Measurements from ENCODE around the gene SYCP2. TPM values are rescaled to one million over a fixed set of nuclear protein-coding genes. Genes with fewer than 3 reads are reported as not detected.

Gene SYCP2
- total and polyA plus RNA-seq, 2 of the 8 experiments (the other 6 are each of a cell fraction or from before 2014, with no cell fraction given): 0.02 to 0.50 TPM

GRCh38 chr20:59976156-59976782 lies 42.8 kb upstream of the SYCP2 start:
- Histone ChIP-seq H2AK5ac (ENCODE audit: low read depth, low read length) (no peak overlapping the region), H3K4ac (replicated peaks; ENCODE audit: insufficient read length, low read depth, low read length) (no peak overlapping the region), H3K14ac (ENCODE audit: insufficient read length) (no peak overlapping the region), H3K4me2 (ENCODE audit: insufficient read depth in 1 of 2, low read depth in 2 of 2, low read length in 2 of 2) (no peak overlapping the region), H3K79me2 (ENCODE audit: control insufficient read depth in 1 of 2, insufficient read depth in 2 of 2, low read length in 2 of 2) (no peaks in the 10 kb centered on the region), H3K79me1 (ENCODE audit: low read depth, low read length) (no peaks in the 10 kb centered on the region), H3K9ac (replicated peaks in 1 of 4; ENCODE audit: extremely low read depth in 1 of 4, low read depth in 3 of 4, low read length in 3 of 4) (no peak overlapping the region), H2BK15ac (ENCODE audit: low read length) (no peak overlapping the region), H3K9me3 (ENCODE audit: insufficient read depth in 2 of 2, low read depth in 1 of 2, low read length in 1 of 2) (no peaks in the 10 kb centered on the region), H3K23me2 (ENCODE audit: low read depth, low read length) (no peaks in the 10 kb centered on the region), H2BK20ac (ENCODE audit: low read length) (no peak overlapping the region), H2BK5ac (ENCODE audit: low read depth, low read length) (no peak overlapping the region), H4K20me1 (replicated peaks in 1 of 2; ENCODE audit: control insufficient read depth in 1 of 2, insufficient read depth in 2 of 2, low read length in 2 of 2) (no peaks in the 10 kb centered on the region), H3K56ac (replicated peaks; ENCODE audit: insufficient read length, low read depth, low read length) (no peak overlapping the region), H3K27ac (ENCODE audit: low read depth, low read length) (no peak overlapping the region), H3K4me3 (ENCODE audit: extremely low read depth in 1 of 4, insufficient read depth in 2 of 4, low read depth in 3 of 4, low read length in 4 of 4) (no peak overlapping the region), H4K91ac (replicated peaks; ENCODE audit: insufficient read length, low read length) (no peak overlapping the region), H3K4me1 (replicated peaks in 1 of 4; ENCODE audit: control insufficient read depth in 3 of 4, insufficient read depth in 4 of 4, low read length in 3 of 4) (no peaks in the 10 kb centered on the region; a peak in 1 of 7 replicates), H3K18ac (ENCODE audit: extremely low read depth, low read length) (no peak overlapping the region), H2AFZ (ENCODE audit: low read length) (no peak overlapping the region), H4K5ac (ENCODE audit: insufficient read length, low read depth, low read length) (no peak overlapping the region), H2BK120ac (replicated peaks; ENCODE audit: low read depth, low read length) (no peak overlapping the region), H2BK12ac (ENCODE audit: low read depth, low read length) (no peak overlapping the region), H3K23ac (ENCODE audit: insufficient read length) (no peak overlapping the region), H4K8ac (ENCODE audit: extremely low read depth, insufficient read depth, low read length) (peak overlapping the region; percentile 45; the same call in 1 of the 2 replicates), H3K36me3 (ENCODE audit: control insufficient read depth in 2 of 4, insufficient read depth in 4 of 4, low read length in 3 of 4) (no peaks in the 10 kb centered on the region), H3K27me3 (replicated peaks in 1 of 4; ENCODE audit: control insufficient read depth in 3 of 4, extremely low read depth in 1 of 4, insufficient read depth in 3 of 4, low read length in 3 of 4) (no peaks in the 10 kb centered on the region)
- 94% methylated on average over 6 of the region's 6 CpGs; no CpG with 5 or more reads in 1 of the 2 experiments for WGBS, 2 experiments (ENCODE audit: extremely low coverage in 1 of 2, insufficient coverage in 1 of 2, insufficient read length in 1 of 2, insufficient replicate concordance in 2 of 2, low coverage in 1 of 2, low lambda C conversion rate in 2 of 2, missing lambda C conversion rate in 1 of 2)
- DNase-seq (ENCODE audit: low read depth in 1 of 2, low spot score in 2 of 2) (no peak), FAIRE-seq (no peak)
- ChIA-PET CTCF (ENCODE audit: partially characterized antibody) (interaction anchor here (0.6 to 1.2 kb wide), 3 partner anchors 9 to 72 kb away, joined by 3 to 4 read pairs (median 3); no protein-coding TSS in a partner anchor), POLR2A (ENCODE audit: partially characterized antibody) (no interaction called here)
- TF ChIP-seq BACH1 (IDR thresholded peaks at IDR 0.05; ENCODE audit: low read length): no peak
- no peak for TF ChIP-seq ATF3 (IDR thresholded peaks at IDR 0.05; ENCODE audit: insufficient read depth, low read depth, low read length)
- TF ChIP-seq HDAC2 (IDR thresholded peaks at IDR 0.05; ENCODE audit: borderline replicate concordance in 1 of 2, low read depth in 2 of 2, low read length in 2 of 2): no peak
- no peak for TF ChIP-seq TEAD4 (IDR thresholded peaks at IDR 0.05; ENCODE audit: low read depth, low read length)
- TF ChIP-seq SRF (IDR thresholded peaks at IDR 0.05; ENCODE audit: low read depth, low read length): no peak
- no peak for TF ChIP-seq EZH2 (IDR thresholded peaks at IDR 0.05; ENCODE audit: low read depth, low read length, severe bottlenecking)
- no peak for TF ChIP-seq GABPA (IDR thresholded peaks at IDR 0.05; ENCODE audit: borderline replicate concordance, insufficient read depth, low read length)
- no peak for TF ChIP-seq RXRA (IDR thresholded peaks at IDR 0.05; ENCODE audit: insufficient read depth, low read depth, low read length)
- no peak for TF ChIP-seq KDM1A (IDR thresholded peaks at IDR 0.05; ENCODE audit: borderline replicate concordance, low read length)
- TF ChIP-seq YY1 (IDR thresholded peaks at IDR 0.05; ENCODE audit: low read depth, low read length): no peak
- no peak for TF ChIP-seq CREB1 (IDR thresholded peaks at IDR 0.05)
- no peak for TF ChIP-seq TAF7 (optimal IDR thresholded peaks at IDR 0.05; ENCODE audit: borderline replicate concordance, low read depth, low read length)

Measured in H1 (cell line).